ENCODE measurements around the gene NOL4L.
A peak's percentile ranks its signal among the peaks of the same experiment; 100 is the strongest.

The NOL4L gene

GRCh38 chr20:32446301-32447100 is 138.6 kb downstream of the NOL4L start:
- peak; percentile 9; the same call in 2 of the 3 replicates for ATAC-seq
- TF ChIP-seq TSHZ2 (CRISPR knock-in tag; IDR thresholded peaks at IDR 0.05) (0 out of 2 replicates have a peak, but pooled peaks have one; percentile 10), ZFP30 (CRISPR knock-in tag; IDR thresholded peaks at IDR 0.05) (no peak)

- no peak for TF ChIP-seq ZFP3 (CRISPR knock-in tag; IDR thresholded peaks at IDR 0.05)
- TF ChIP-seq ZNF565 (CRISPR knock-in tag; conservative IDR thresholded peaks at IDR 0.05; ENCODE audit: low read depth) = no peak
- TF ChIP-seq ESRRG (CRISPR knock-in tag; IDR thresholded peaks at IDR 0.05) = no peak
- no peak for TF ChIP-seq OSR1 (CRISPR knock-in tag; IDR thresholded peaks at IDR 0.05)
- no peak for TF ChIP-seq ZNF8 (CRISPR knock-in tag; IDR thresholded peaks at IDR 0.05)
- no peak for TF ChIP-seq GLIS3 (CRISPR knock-in tag; IDR thresholded peaks at IDR 0.05)
- no peak for TF ChIP-seq TSHZ2 (CRISPR knock-in tag; IDR thresholded peaks at IDR 0.05)
- no peak for TF ChIP-seq ZFP30 (CRISPR knock-in tag; IDR thresholded peaks at IDR 0.05)
- TF ChIP-seq TCF4 (CRISPR knock-in tag; IDR thresholded peaks at IDR 0.05; ENCODE audit: borderline replicate concordance) = no peak
- TF ChIP-seq CSRNP3 (CRISPR knock-in tag; IDR thresholded peaks at IDR 0.05) = no peak
- no peak for TF ChIP-seq PATZ1 (CRISPR knock-in tag; IDR thresholded peaks at IDR 0.05; ENCODE audit: borderline replicate concordance)
- TF ChIP-seq POU6F1 (CRISPR knock-in tag; IDR thresholded peaks at IDR 0.05; ENCODE audit: borderline replicate concordance, low read depth) = no peak
- ATAC-seq = peak; percentile 29; the same call in 2 of the 3 replicates
Observed at GRCh38 chr20:32445539-32446273, 139.4 kb downstream of the NOL4L start.

- no peak for ATAC-seq
- TF ChIP-seq ISL1 (CRISPR knock-in tag; IDR thresholded peaks at IDR 0.05) = no peak
- TF ChIP-seq ZC3H10 (CRISPR knock-in tag; IDR thresholded peaks at IDR 0.05) = no peak
- TF ChIP-seq PATZ1 (CRISPR knock-in tag; IDR thresholded peaks at IDR 0.05; ENCODE audit: borderline replicate concordance) = no peak
- no peak for TF ChIP-seq ZNF565 (CRISPR knock-in tag; conservative IDR thresholded peaks at IDR 0.05; ENCODE audit: low read depth)
- no peak for TF ChIP-seq ZNF70 (CRISPR knock-in tag; IDR thresholded peaks at IDR 0.05)
- no peak for TF ChIP-seq BACH2 (CRISPR knock-in tag; IDR thresholded peaks at IDR 0.05; ENCODE audit: borderline replicate concordance)
Observed at GRCh38 chr20:32444474-32445220, 140.5 kb downstream of the NOL4L start.

All from SK-N-SH treated with all-trans-retinoic acid at 6 μM for 48 hours (cell line).